Psoas muscle (tissue), 8 donors: Measurements from ENCODE around the gene ZNF530. TPM values are rescaled to one million over a fixed set of nuclear protein-coding genes. Genes with fewer than 3 reads are reported as not detected.

Experiments used
- ATAC-seq, 4 donors: fragments of 200-7000 bp; cut with Tn5 transposase; one replicate each; pipeline ENCODE4 v1.9.1; 2020; ENCODE audit warnings: moderate library complexity in 3 of 4, mild to moderate bottlenecking in 2 of 4
- DNase-seq, 2 donors: peaks; one replicate each; pipeline ENCODE4 v3.0.0-alpha.2; 2020
- H3K27ac ChIP-seq: fragments of 200-600 bp; one replicate; pipeline ENCODE4 v1.8.0; 2022
- H3K27me3 ChIP-seq, 3 donors: fragments of 200-600 bp in 1 of 3; one replicate each; pipeline versions ENCODE4 v1.6.1 to v1.8.0; 2013 to 2022; ENCODE audit warnings: low read length in 2 of 3, mild to moderate bottlenecking in 2 of 3, moderate library complexity in 1 of 3; ENCODE audit not compliant: insufficient read depth in 3 of 3
- H3K36me3 ChIP-seq, 2 donors: fragments of 200-600 bp in 1 of 2; one replicate each; pipeline versions ENCODE4 v1.6.1 to v1.8.0; 2013 to 2022; ENCODE audit warnings: low read depth in 1 of 2, mild to moderate bottlenecking in 1 of 2, moderate library complexity in 1 of 2; ENCODE audit not compliant: insufficient read depth in 1 of 2
- H3K4me1 ChIP-seq: fragments of 200-600 bp; one replicate; pipeline ENCODE4 v1.8.0; 2022
- H3K4me3 ChIP-seq: fragments of 200-600 bp; one replicate; pipeline ENCODE4 v1.8.0; 2022; ENCODE audit warnings: mild to moderate bottlenecking
- H3K9me3 ChIP-seq: fragments of 200-600 bp; one replicate; pipeline ENCODE4 v1.8.0; 2022
- CTCF ChIP-seq: fragments of 200-600 bp; IDR thresholded peaks from one replicate; pipeline ENCODE4 v1.8.0; 2022; ENCODE audit warnings: antibody characterized with exemption
- WGBS, 3 donors: extraction: QIAGEN DNeasy Blood & Tissue Kit; methylation state at CpG; one replicate each; pipeline versions ENCODE4 v1.1.6 to v1.1.7; 2013; 5-methylcytosine and 5-hydroxymethylcytosine counted together
- intact Hi-C, 2 donors: fragments of 100-400 bp; cut with DNase I; formaldehyde crosslinking; loops; one replicate each; pipeline versions ENCODE4 v1.11.0 to v1.14.2; 2022
- polyA plus RNA-seq, 3 donors: library from polyadenylated mRNA; stranded (reverse); fragments of 200-250 nt; gene quantifications; one replicate each; pipeline ENCODE4 v1.2.3, GENCODE V29; 2013
- total RNA-seq, 4 donors: library from RNA; stranded (reverse); fragmentation: NEBNext Ultra II Directional in 2 of 4; extraction: Animal tissue kit (Norgen Biotek cat#: 25700) in 2 of 4; gene quantifications; one replicate each; pipeline versions ENCODE4 v1.2.1 to v1.2.4, GENCODE V29; 2021 to 2023
- donor health status: healthy with polysubstance abuse.
- donor health status: DM: no; HTN: no; CAD: no; lungs with moderate emphysema.
- donor health status: Bipolar disorder and iron deficiency.
- donor health status: healthy.
- donor health status: DM: yes; HTN: yes; CAD: no.
- donor health status: DM: no; HTN: no; CAD: no.
- donor health status: DM: no; HTN: no; CAD: no.
- donor health status: DM: yes; HTN: yes; CAD: no.

The ZNF530 gene
- total and polyA plus RNA-seq, 7 donors: 0.81 to 11.7 (median 2.3) TPM

- WGBS, 3 donors: 47 to 50% (median 50%) methylated on average over 6 of the region's 6 CpGs
- H3K4me1 ChIP-seq: peaks cover 8% of the 10 kb centered on the region
- peak in 1 of 4 donors; percentile 16 for ATAC-seq
- H3K36me3 ChIP-seq: peaks cover 5 to 48% of the 10 kb centered on the region in 2 donors
- TF ChIP-seq CTCF: no peak
- no peak for DNase-seq
- H3K27ac ChIP-seq: no peak overlapping the region
- H3K9me3 ChIP-seq: peaks cover 44% of the 10 kb centered on the region
- H3K4me3 ChIP-seq: peak overlapping the region; percentile 81
- H3K27me3 ChIP-seq: no peaks in the 10 kb centered on the region
- intact Hi-C loops: no loop called here
Observed at GRCh38 chr19:57633832-57634131, 34.1 kb downstream of the ZNF530 start.

GRCh38 chr19:57637379-57637778 is 37.7 kb downstream of the ZNF530 start:
- Histone ChIP-seq H3K4me1 (peaks cover 8% of the 10 kb centered on the region), H3K27ac (no peak overlapping the region), H3K9me3 (peaks cover 65% of the 10 kb centered on the region), H3K36me3 (peaks cover 33 to 72% of the 10 kb centered on the region in 2 donors), H3K4me3 (no peak overlapping the region), H3K27me3 (no peaks in the 10 kb centered on the region)
- no peak for ATAC-seq
- TF ChIP-seq CTCF: no peak
- no peak for DNase-seq
- WGBS, 3 donors: 97 to 100% (median 98%) methylated on average over 4 of the region's 4 CpGs
- intact Hi-C loops: no loop called here

GRCh38 chr19:57641715-57642234 is 42.1 kb downstream of the ZNF530 start:
- H3K4me3 ChIP-seq: no peak overlapping the region
- H3K27me3 ChIP-seq: no peaks in the 10 kb centered on the region
- H3K4me1 ChIP-seq: no peaks in the 10 kb centered on the region
- no peak overlapping the region for H3K27ac ChIP-seq
- no peak for TF ChIP-seq CTCF
- H3K9me3 ChIP-seq: peaks cover 79% of the 10 kb centered on the region
- DNase-seq: no peak
- WGBS, 3 donors: 98 to 99% (median 98%) methylated on average over 4 of the region's 4 CpGs
- peaks cover 32 to 57% of the 10 kb centered on the region in 2 donors for H3K36me3 ChIP-seq
- intact Hi-C loops: no loop called here
- no peak for ATAC-seq

- H3K27me3 ChIP-seq: no peaks in the 10 kb centered on the region
- intact Hi-C loops: no loop called here
- 77 to 82% (median 79%) methylated on average over 4 of the region's 4 CpGs for WGBS, 3 donors
- no peak for TF ChIP-seq CTCF
- no peaks in the 10 kb centered on the region for H3K4me1 ChIP-seq
- H3K9me3 ChIP-seq: peaks cover 71% of the 10 kb centered on the region
- H3K36me3 ChIP-seq: peaks cover 32 to 51% of the 10 kb centered on the region in 2 donors
- DNase-seq (no peak), ATAC-seq (no peak)
- no peak overlapping the region for H3K4me3 ChIP-seq
- no peak overlapping the region for H3K27ac ChIP-seq
Observed at GRCh38 chr19:57642396-57643046, 42.8 kb downstream of the ZNF530 start.

- no peak overlapping the region for H3K27ac ChIP-seq
- TF ChIP-seq CTCF: no peak
- H3K9me3 ChIP-seq: peaks cover 60% of the 10 kb centered on the region
- no peaks in the 10 kb centered on the region for H3K27me3 ChIP-seq
- no peaks in the 10 kb centered on the region for H3K4me1 ChIP-seq
- no peak overlapping the region for H3K4me3 ChIP-seq
- no peak for DNase-seq
- intact Hi-C loops: no loop called here
- no peak for ATAC-seq
- peaks cover 32 to 41% of the 10 kb centered on the region in 2 donors for H3K36me3 ChIP-seq
Observed at GRCh38 chr19:57643734-57644133, 44.0 kb downstream of the ZNF530 start.
